Activated CD8-positive, alpha-beta T cell treated with anti-CD3 and anti-CD28 coated beads for 36 hours (primary cell): ENCODE results near the gene FYTTD1. TPM values are rescaled to one million over a fixed set of nuclear protein-coding genes. Genes with fewer than 3 reads are reported as not detected.

ENCODE experiments used
- ATAC-seq: fragments of 200-7000 bp; cut with Tn5 transposase; one replicate; pipeline ENCODE4 v1.10.0; 2021; ENCODE audit warnings: mild to moderate bottlenecking, moderate library complexity
- CTCF ChIA-PET: fragments of 350-600 bp; sonication (Branson Sonifier 250); formaldehyde crosslinking; loops from one replicate; lab custom pipeline; 2021; ENCODE audit warnings: antibody characterized with exemption; lab: Charles Lee
- POLR2A ChIA-PET: fragments of 350-600 bp; sonication (Branson Sonifier 250); formaldehyde crosslinking; loops from one replicate; lab custom pipeline; 2021; ENCODE audit warnings: antibody characterized with exemption; lab: Charles Lee
- DNase-seq: peaks from one replicate; pipeline ENCODE4 v3.0.0-alpha.2; 2020
- H3K27ac Mint-ChIP-seq: one replicate; pipeline ENCODE4 v1.8.0; 2021; ENCODE audit warnings: mild to moderate bottlenecking, mixed read lengths
- H3K27me3 Mint-ChIP-seq: one replicate; pipeline ENCODE4 v1.8.0; 2021; ENCODE audit warnings: mixed read lengths
- H3K36me3 Mint-ChIP-seq: one replicate; pipeline ENCODE4 v1.8.0; 2021; ENCODE audit warnings: low read depth, mixed read lengths
- H3K4me1 Mint-ChIP-seq: one replicate; pipeline ENCODE4 v1.8.0; 2021; ENCODE audit warnings: low read depth, mixed read lengths
- H3K4me3 Mint-ChIP-seq: one replicate; pipeline ENCODE4 v1.8.0; 2021; ENCODE audit warnings: mild to moderate bottlenecking, moderate library complexity, mixed read lengths
- H3K9me3 Mint-ChIP-seq: one replicate; pipeline ENCODE4 v1.8.0; 2021; ENCODE audit warnings: mixed read lengths
- intact Hi-C: fragments of 100-400 bp; cut with micrococcal nuclease; formaldehyde crosslinking; loops from one replicate; pipeline ENCODE4 v1.10.0; 2022
- total RNA-seq, 2 experiments: library from RNA; stranded (reverse); gene quantifications; one replicate each; pipeline ENCODE4 v1.2.3, GENCODE V29; 2021
- TF ChIP-seq, protein P1 (sequence below): fragments of 200-600 bp; IDR thresholded peaks from one replicate; pipeline ENCODE4 v1.8.0; 2022; ENCODE audit warnings: antibody characterized with exemption, mild to moderate bottlenecking

The FYTTD1 gene
- total RNA-seq, 2 experiments from 2014 or later = 25.4 to 27.0 TPM

DNA sequence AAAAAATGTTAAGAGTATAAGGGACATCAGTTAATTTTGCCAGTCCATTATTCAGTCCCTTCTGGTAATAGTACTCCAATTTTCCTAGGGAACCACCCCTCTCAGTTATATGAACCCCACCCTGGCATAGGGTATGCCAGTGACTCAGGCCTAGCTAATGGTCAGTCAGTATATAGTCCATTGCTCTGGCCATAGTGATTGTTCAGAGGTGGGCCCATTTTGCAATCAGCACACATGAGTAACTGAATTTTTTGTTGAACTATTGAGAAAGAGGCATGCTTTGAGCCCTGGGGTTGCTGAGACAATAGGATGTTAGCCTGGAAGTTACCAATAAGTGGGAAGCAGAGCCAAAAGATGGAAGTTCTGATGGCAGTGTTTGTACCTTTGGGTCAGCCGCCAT lies 45.5 kb downstream of the FYTTD1 start:
- Mint-ChIP-seq H3K27me3 (no peaks in the 10 kb centered on the region), H3K4me1 (peaks cover 53% of the 10 kb centered on the region), H3K27ac (no peak overlapping the region), H3K36me3 (peaks cover 6% of the 10 kb centered on the region), H3K9me3 (no peaks in the 10 kb centered on the region), H3K4me3 (no peak overlapping the region)
- ATAC-seq (no peak), DNase-seq (no peak)
- intact Hi-C loops = no loop called here
- TF ChIP-seq, protein P1, sequence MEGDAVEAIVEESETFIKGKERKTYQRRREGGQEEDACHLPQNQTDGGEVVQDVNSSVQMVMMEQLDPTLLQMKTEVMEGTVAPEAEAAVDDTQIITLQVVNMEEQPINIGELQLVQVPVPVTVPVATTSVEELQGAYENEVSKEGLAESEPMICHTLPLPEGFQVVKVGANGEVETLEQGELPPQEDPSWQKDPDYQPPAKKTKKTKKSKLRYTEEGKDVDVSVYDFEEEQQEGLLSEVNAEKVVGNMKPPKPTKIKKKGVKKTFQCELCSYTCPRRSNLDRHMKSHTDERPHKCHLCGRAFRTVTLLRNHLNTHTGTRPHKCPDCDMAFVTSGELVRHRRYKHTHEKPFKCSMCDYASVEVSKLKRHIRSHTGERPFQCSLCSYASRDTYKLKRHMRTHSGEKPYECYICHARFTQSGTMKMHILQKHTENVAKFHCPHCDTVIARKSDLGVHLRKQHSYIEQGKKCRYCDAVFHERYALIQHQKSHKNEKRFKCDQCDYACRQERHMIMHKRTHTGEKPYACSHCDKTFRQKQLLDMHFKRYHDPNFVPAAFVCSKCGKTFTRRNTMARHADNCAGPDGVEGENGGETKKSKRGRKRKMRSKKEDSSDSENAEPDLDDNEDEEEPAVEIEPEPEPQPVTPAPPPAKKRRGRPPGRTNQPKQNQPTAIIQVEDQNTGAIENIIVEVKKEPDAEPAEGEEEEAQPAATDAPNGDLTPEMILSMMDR = no peak
- ChIA-PET POLR2A (interaction anchor here (0.5 kb wide), 1 partner anchor 209 kb away, joined by 3 read pairs; no protein-coding TSS in a partner anchor), CTCF (interaction anchor here (1.3 to 2.0 kb wide), 2 partner anchors 18 to 285 kb away, joined by 3 to 6 read pairs; no protein-coding TSS in a partner anchor)

DNA sequence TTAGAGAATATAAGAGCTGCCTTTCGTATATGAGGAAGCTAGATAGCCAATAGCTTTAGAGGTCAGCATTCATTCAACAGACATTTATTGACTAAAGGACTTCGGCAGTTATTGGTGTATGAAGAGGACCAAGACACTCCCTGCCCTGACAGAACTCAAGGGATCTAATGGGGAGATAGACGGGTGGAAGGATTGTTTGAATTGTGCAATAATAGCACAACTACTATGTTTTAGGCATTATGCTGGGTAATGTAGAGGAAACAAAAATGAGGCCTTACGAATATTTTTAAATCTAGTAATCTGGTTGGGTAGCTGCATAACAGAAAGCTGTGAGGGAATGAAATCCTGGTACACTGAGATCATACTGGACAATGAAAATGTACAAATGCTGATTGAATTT lies 46.4 kb downstream of the FYTTD1 start:
- Mint-ChIP-seq H3K36me3 (peaks cover 6% of the 10 kb centered on the region), H3K27me3 (no peaks in the 10 kb centered on the region), H3K9me3 (no peaks in the 10 kb centered on the region), H3K27ac (no peak overlapping the region), H3K4me3 (no peak overlapping the region), H3K4me1 (peaks cover 57% of the 10 kb centered on the region)
- TF ChIP-seq, protein P1 = no peak
- ChIA-PET CTCF (interaction anchor here (1.0 to 2.0 kb wide), 3 partner anchors 19 to 130 kb away, joined by 3 to 6 read pairs (median 3); no protein-coding TSS in a partner anchor), POLR2A (interaction anchor here (0.7 kb wide), 1 partner anchor 12 kb away, joined by 3 read pairs; no protein-coding TSS in a partner anchor)
- intact Hi-C loops = no loop called here
- ATAC-seq = no peak
- DNase-seq = no peak

DNA sequence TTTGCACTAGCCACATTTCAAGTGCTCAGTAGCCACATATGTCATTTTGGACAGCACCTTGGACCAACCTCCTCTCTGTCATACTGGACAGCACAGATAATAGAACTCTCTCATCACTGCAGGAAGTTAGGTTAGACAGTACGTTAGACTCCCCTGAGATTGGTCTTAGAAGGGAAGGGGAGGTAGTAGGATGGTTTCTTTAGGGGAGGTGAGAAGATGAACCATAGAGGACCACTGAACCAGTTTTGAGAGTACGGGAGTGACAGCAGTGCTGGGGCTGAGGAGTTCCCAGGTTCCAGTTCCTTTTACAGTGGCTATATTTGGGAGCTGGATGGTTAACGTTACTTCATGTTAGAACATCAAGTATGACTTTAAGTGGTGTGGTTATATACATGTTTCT lies 49.2 kb downstream of the FYTTD1 start:
- H3K36me3 Mint-ChIP-seq = peaks cover 3% of the 10 kb centered on the region
- no peak overlapping the region for H3K27ac Mint-ChIP-seq
- DNase-seq = no peak
- CTCF ChIA-PET = interaction anchor here (1.0 kb wide), 1 partner anchor 110 kb away, joined by 3 read pairs; no protein-coding TSS in a partner anchor
- ATAC-seq = no peak
- TF ChIP-seq, protein P1 = no peak
- peaks cover 68% of the 10 kb centered on the region for H3K4me1 Mint-ChIP-seq
- POLR2A ChIA-PET = interaction anchor here (0.8 kb wide), 1 partner anchor 11 kb away, joined by 3 read pairs; no protein-coding TSS in a partner anchor
- intact Hi-C loops = no loop called here
- H3K27me3 Mint-ChIP-seq = no peaks in the 10 kb centered on the region
- no peaks in the 10 kb centered on the region for H3K9me3 Mint-ChIP-seq
- no peak overlapping the region for H3K4me3 Mint-ChIP-seq

DNA sequence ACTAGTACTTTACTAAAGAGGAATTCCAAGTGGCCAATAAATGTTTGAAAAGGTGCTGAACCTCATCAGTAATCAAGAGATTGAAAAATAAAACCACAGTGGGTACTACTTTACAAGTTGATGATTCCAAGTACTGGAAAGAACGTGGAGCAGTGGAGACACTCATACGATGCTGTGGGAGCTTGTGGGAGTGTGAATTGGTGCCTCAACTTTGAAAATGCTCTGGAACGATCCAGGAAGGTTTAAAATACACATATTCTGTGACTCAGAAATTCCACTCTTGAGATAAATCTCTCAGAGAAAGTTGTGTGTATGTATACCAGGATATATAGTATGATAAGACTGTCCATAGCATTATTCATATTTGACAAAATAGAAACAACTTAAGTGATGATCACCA lies 50.7 kb downstream of the FYTTD1 start:
- TF ChIP-seq, protein P1 = no peak
- peaks cover 3% of the 10 kb centered on the region for H3K36me3 Mint-ChIP-seq
- POLR2A ChIA-PET = no interaction called here
- no peak overlapping the region for H3K4me3 Mint-ChIP-seq
- no peak overlapping the region for H3K27ac Mint-ChIP-seq
- DNase-seq (no peak), ATAC-seq (no peak)
- CTCF ChIA-PET = interaction anchor here (1.3 kb wide), 1 partner anchor 64 kb away, joined by 4 read pairs; no protein-coding TSS in a partner anchor
- no peaks in the 10 kb centered on the region for H3K27me3 Mint-ChIP-seq
- intact Hi-C loops = loop anchor here (5.0 kb wide), 1 partner anchor 48 kb away; no protein-coding TSS in a partner anchor
- no peaks in the 10 kb centered on the region for H3K9me3 Mint-ChIP-seq
- peaks cover 59% of the 10 kb centered on the region for H3K4me1 Mint-ChIP-seq
